HG03342 (cell line): ENCODE results near the gene MCFD2.

Experiments
- ATAC-seq: cut with Tn5 transposase; IDR thresholded peaks from one replicate; pipeline ENCODE4 v1.9.1; 2021; ENCODE audit warnings: mild to moderate bottlenecking, moderate library complexity; ENCODE audit not compliant: unreplicated experiment

MCFD2 gene

DNA sequence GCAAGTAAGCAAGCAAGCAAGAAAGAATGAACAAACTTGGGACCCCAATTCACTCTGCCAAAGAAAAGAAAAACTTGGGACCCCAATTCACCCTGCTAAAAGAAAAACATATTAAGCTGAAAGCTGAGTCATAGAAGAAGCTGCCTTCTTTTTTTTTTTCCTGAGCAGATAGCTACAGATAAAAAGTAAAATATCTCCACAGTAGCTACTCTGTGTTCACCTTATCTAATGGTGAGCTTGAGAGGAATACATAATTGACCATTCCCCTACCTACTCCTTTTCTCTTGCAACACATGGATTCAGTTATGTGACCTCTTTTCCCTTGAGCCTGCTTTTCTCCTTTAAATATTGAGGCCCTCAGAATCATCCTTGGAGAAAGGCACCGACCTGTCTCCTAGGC lies 63.0 kb downstream of the MCFD2 start:
- no peak for ATAC-seq

- ATAC-seq, result no peak
Observed at GRCh38 chr2:46852124-46852523, 63.5 kb downstream of the MCFD2 start.
